ENCODE data around the gene RXFP4.

DNA sequence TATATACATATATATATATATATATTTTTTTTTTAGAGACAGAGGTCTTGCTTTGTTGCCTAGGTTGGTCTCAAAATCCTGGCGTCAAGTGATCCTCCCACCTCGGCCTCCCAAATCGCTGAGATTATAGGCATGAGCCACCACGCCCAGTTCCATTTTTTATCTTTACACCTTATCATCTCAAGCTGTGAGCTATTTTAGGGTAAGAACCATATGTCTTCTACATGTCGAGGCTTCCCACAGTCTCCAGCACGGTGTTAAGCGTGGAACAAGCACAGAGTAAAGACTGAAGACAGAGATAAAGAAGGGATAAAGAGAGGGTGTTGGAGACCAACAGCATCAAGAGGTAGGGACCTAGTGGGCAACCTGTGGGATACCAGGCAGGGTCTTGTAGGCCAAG lies 22.8 kb downstream of the RXFP4 start:
- TF ChIP-seq CTCF (IDR thresholded peaks at IDR 0.05) (no peak), EZH2phosphoT487 (IDR thresholded peaks at IDR 0.05) (no peak)

All from neural progenitor cell (in vitro differentiated cells).